ENCODE results near the gene RIMS4. TPM values are rescaled to one million over a fixed set of nuclear protein-coding genes. Genes with fewer than 3 reads are reported as not detected.

The RIMS4 gene
- polyA plus RNA-seq, 1 experiment: not detected

DNA sequence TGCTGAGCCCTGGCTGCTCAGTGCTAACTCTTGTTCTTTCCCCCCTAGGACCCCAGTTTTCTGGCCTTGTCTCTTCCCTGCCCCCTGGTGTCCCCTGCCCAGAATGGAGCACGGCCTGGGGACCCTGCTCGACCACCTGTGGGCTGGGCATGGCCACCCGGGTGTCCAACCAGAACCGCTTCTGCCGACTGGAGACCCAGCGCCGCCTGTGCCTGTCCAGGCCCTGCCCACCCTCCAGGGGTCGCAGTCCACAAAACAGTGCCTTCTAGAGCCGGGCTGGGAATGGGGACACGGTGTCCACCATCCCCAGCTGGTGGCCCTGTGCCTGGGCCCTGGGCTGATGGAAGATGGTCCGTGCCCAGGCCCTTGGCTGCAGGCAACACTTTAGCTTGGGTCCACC lies 83.3 kb downstream of the RIMS4 start:
- TF ChIP-seq, protein P1, sequence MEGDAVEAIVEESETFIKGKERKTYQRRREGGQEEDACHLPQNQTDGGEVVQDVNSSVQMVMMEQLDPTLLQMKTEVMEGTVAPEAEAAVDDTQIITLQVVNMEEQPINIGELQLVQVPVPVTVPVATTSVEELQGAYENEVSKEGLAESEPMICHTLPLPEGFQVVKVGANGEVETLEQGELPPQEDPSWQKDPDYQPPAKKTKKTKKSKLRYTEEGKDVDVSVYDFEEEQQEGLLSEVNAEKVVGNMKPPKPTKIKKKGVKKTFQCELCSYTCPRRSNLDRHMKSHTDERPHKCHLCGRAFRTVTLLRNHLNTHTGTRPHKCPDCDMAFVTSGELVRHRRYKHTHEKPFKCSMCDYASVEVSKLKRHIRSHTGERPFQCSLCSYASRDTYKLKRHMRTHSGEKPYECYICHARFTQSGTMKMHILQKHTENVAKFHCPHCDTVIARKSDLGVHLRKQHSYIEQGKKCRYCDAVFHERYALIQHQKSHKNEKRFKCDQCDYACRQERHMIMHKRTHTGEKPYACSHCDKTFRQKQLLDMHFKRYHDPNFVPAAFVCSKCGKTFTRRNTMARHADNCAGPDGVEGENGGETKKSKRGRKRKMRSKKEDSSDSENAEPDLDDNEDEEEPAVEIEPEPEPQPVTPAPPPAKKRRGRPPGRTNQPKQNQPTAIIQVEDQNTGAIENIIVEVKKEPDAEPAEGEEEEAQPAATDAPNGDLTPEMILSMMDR (IDR thresholded peaks at IDR 0.05; ENCODE audit: low read depth, low read length): no peak
- POLR2A ChIA-PET: no interaction called here
- peaks cover 2% of the 10 kb centered on the region for H3K27me3 ChIP-seq (ENCODE audit: control insufficient read depth, insufficient read depth, low read length)
- H3K27ac ChIP-seq (ENCODE audit: low read depth, low read length): no peak overlapping the region
- no peaks in the 10 kb centered on the region; the same call in 1 of the 2 replicates for H3K9me3 ChIP-seq (ENCODE audit: control insufficient read depth, insufficient read depth, low read length)
- CTCF ChIA-PET: interaction anchor here (1.6 kb wide), 1 partner anchor 647 kb away, joined by 3 read pairs; no protein-coding TSS in a partner anchor
- no peak for DNase-seq (ENCODE audit: low read depth, low spot score)
- no peak overlapping the region for H3K4me3 ChIP-seq (ENCODE audit: low read depth, low read length)

DNA sequence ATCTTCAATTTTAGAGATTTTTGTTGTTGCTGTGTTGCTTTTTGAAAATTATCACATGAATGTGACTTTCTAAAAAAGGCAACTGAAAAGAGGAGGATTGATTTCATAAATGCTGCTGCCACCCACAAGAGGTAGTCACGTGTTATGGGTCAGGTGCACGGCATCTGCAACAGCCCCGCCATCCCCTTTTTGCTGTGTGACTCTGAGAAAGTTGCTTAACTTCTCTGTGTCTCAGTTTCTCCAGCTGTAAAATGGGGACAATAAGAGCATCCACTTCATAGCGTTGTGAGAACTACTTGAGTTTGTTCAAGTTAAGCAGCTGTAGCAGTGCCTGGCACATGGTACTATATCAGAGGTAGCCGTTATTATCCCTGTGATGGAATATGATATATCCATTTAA lies 84.5 kb downstream of the RIMS4 start:
- TF ChIP-seq, protein P1 (IDR thresholded peaks at IDR 0.05; ENCODE audit: low read depth, low read length): no peak
- DNase-seq (ENCODE audit: low read depth, low spot score): no peak
- ChIA-PET POLR2A (no interaction called here), CTCF (interaction anchor here (1.6 kb wide), 1 partner anchor 645 kb away, joined by 3 read pairs; no protein-coding TSS in a partner anchor)
- Histone ChIP-seq H3K9me3 (ENCODE audit: control insufficient read depth, insufficient read depth, low read length) (no peaks in the 10 kb centered on the region; the same call in 1 of the 2 replicates), H3K27ac (ENCODE audit: low read depth, low read length) (no peak overlapping the region), H3K4me3 (ENCODE audit: low read depth, low read length) (no peak overlapping the region), H3K27me3 (ENCODE audit: control insufficient read depth, insufficient read depth, low read length) (peaks cover 2% of the 10 kb centered on the region)

DNA sequence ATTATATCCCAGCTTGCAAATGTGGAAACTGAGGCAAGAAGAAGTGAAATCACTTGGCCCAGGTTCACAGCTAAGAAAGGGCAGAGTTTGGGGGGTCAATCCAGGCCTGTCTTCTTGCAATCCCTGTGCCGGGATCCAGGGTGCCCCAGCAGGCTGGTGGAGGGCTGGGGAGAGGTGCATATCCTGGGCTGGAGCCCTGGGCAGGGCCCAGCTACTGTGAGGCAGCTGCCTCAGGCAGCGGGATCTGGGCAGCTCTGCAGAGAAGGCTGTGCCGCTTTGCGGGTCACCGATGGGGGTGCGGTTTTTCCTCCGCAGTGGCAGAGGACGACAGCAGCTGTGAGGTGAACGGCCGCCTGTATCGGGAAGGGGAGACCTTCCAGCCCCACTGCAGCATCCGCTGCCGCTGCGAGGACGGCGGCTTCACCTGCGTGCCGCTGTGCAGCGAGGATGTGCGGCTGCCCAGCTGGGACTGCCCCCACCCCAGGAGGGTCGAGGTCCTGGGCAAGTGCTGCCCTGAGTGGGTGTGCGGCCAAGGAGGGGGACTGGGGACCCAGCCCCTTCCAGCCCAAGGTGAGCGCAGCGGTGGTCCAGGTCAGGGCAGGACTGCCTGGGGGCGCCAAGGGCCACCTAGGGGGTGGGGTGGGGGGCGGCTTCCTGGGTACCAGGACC lies 85.8 kb downstream of the RIMS4 start:
- H3K27me3 ChIP-seq (ENCODE audit: control insufficient read depth, insufficient read depth, low read length): peaks cover 2% of the 10 kb centered on the region
- ChIA-PET CTCF (interaction anchor here (1.5 to 1.8 kb wide), 3 partner anchors 8 to 40 kb away, joined by 3 to 8 read pairs (median 6); no protein-coding TSS in a partner anchor), POLR2A (no interaction called here)
- no peaks in the 10 kb centered on the region; the same call in 1 of the 2 replicates for H3K9me3 ChIP-seq (ENCODE audit: control insufficient read depth, insufficient read depth, low read length)
- TF ChIP-seq, protein P1 (IDR thresholded peaks at IDR 0.05; ENCODE audit: low read depth, low read length): no peak
- no peak overlapping the region for H3K4me3 ChIP-seq (ENCODE audit: low read depth, low read length)
- H3K27ac ChIP-seq (ENCODE audit: low read depth, low read length): no peak overlapping the region
- DNase-seq (ENCODE audit: low read depth, low spot score): no peak

DNA sequence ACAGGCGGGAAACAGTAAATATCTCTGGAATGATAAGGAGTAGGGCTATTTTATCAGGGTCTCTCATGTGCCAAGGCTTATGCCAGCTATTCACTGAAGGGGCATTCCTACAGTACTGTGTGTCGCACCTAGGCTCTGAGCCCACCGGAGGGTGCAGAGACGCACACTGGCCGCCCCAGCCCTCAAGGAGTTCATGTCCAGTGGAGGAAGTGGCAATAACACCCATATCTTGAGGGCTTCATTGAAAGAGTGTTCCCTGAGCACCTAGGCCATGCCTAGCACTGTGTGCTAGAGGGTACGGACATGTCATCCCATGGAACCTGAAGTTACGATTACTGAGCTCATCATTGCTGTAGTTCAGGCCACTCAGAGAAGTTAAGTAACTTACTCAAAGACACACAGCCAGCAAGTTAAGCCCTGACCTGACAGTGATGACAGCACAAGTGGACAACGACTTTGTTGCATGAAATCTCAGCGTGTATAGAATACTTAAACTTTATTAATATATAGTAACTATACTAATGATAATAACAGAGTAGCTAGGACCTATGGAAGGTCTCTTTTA lies 86.5 kb downstream of the RIMS4 start:
- no peaks in the 10 kb centered on the region; the same call in 1 of the 2 replicates for H3K9me3 ChIP-seq (ENCODE audit: control insufficient read depth, insufficient read depth, low read length)
- ChIA-PET POLR2A (no interaction called here), CTCF (interaction anchor here (1.4 to 1.8 kb wide), 4 partner anchors 9 to 39 kb away, joined by 3 to 8 read pairs (median 4); no protein-coding TSS in a partner anchor)
- H3K4me3 ChIP-seq (ENCODE audit: low read depth, low read length): no peak overlapping the region
- H3K27me3 ChIP-seq (ENCODE audit: control insufficient read depth, insufficient read depth, low read length): peaks cover 2% of the 10 kb centered on the region
- H3K27ac ChIP-seq (ENCODE audit: low read depth, low read length): no peak overlapping the region
- DNase-seq (ENCODE audit: low read depth, low spot score): no peak
- TF ChIP-seq, protein P1 (IDR thresholded peaks at IDR 0.05; ENCODE audit: low read depth, low read length): no peak

DNA sequence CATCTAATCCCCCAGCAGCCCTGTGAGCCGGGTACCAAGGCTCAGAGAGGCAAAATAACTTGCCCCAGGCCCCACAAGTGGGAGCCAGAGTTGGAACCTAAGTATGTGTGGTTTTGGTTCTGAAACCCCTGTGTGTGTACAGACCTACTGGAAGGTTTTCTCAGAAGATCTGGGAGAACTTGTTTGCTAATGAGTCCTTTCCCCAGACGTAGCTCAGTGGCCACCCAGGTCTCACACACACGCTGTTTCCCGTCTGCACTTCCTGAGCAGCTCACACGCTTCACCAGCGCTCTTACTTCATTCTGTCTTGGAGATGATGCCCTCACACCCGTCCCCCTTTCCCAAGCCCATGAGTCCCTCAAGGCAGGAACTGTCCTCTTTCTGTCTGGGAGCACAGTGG lies 87.0 kb downstream of the RIMS4 start:
- Histone ChIP-seq H3K9me3 (ENCODE audit: control insufficient read depth, insufficient read depth, low read length) (no peaks in the 10 kb centered on the region; the same call in 1 of the 2 replicates), H3K27me3 (ENCODE audit: control insufficient read depth, insufficient read depth, low read length) (peaks cover 2% of the 10 kb centered on the region), H3K27ac (ENCODE audit: low read depth, low read length) (no peak overlapping the region), H3K4me3 (ENCODE audit: low read depth, low read length) (no peak overlapping the region)
- TF ChIP-seq, protein P1 (IDR thresholded peaks at IDR 0.05; ENCODE audit: low read depth, low read length): no peak
- DNase-seq (ENCODE audit: low read depth, low spot score): no peak
- ChIA-PET POLR2A (interaction anchor here (0.8 kb wide), 1 partner anchor 8 kb away, joined by 3 read pairs; no protein-coding TSS in a partner anchor), CTCF (interaction anchor here (1.4 to 1.8 kb wide), 4 partner anchors 9 to 38 kb away, joined by 3 to 8 read pairs (median 4); no protein-coding TSS in a partner anchor)
